ENCODE data around the gene CAV2. TPM values are rescaled to one million over a fixed set of nuclear protein-coding genes. Genes with fewer than 3 reads are reported as not detected.

CAV2 gene
- total and polyA plus RNA-seq, 2 of the 13 experiments (the other 11 are each of a cell fraction or from before 2014, with no cell fraction given) = 0.09 to 0.18 TPM

- Histone ChIP-seq H3K4me1 (ENCODE audit: insufficient read depth, low read length) (no peaks in the 10 kb centered on the region), H3K36me3 (replicated peaks in 1 of 2; ENCODE audit: control insufficient read depth in 1 of 2, insufficient read depth in 2 of 2, low read length in 2 of 2) (no peaks in the 10 kb centered on the region), H3K27ac (ENCODE audit: extremely low read length, insufficient read depth, low read length) (no peak overlapping the region), H3K4me2 (ENCODE audit: low read depth, low read length) (no peak overlapping the region), H3K27me3 (ENCODE audit: control insufficient read depth in 1 of 2, insufficient read depth in 2 of 2, low read length in 2 of 2) (no peaks in the 10 kb centered on the region), H3K4me3 (replicated peaks in 1 of 3; ENCODE audit: insufficient read depth in 1 of 3, low read depth in 2 of 3, low read length in 3 of 3) (no peak overlapping the region), H3K79me2 (ENCODE audit: insufficient read depth, low read length) (no peaks in the 10 kb centered on the region), H2AFZ (ENCODE audit: low read length) (no peak overlapping the region), H4K20me1 (ENCODE audit: insufficient read depth, low read length) (no peaks in the 10 kb centered on the region), H3K9me3 (ENCODE audit: low read length) (no peaks in the 10 kb centered on the region), H3K9ac (ENCODE audit: insufficient read depth, low read depth, low read length) (no peak overlapping the region)
- ChIA-PET POLR2A (no interaction called here), CTCF (ENCODE audit: low intra/inter-chr PET ratio, low total read pairs) (no interaction called here)
- WGBS (ENCODE audit: low lambda C conversion rate) = 2% methylated on average over 4 of the region's 4 CpGs
- intact Hi-C loops (cut with micrococcal nuclease; ENCODE audit: unreplicated experiment) (no loop called here), in situ Hi-C loops (cut with HindIII; ENCODE audit: extremely low pct_ligation_motif_present, low pct_unique_long_range_greater_than_20kb) (no loop called here)
- no peak for FAIRE-seq
- no peak for DNase-seq (ENCODE audit: low spot score)
- no TSS peak for BruUV-seq (replicated peaks)
- no peak for ATAC-seq
- no peak for TF ChIP-seq PHF8 (CRISPR knock-in tag; IDR thresholded peaks at IDR 0.05)
- no peak for TF ChIP-seq ZNF761 (CRISPR knock-in tag; conservative IDR thresholded peaks at IDR 0.05)
- no peak for TF ChIP-seq PBX3 (CRISPR knock-in tag; IDR thresholded peaks at IDR 0.05; ENCODE audit: borderline replicate concordance)
- TF ChIP-seq ZNF83 (CRISPR knock-in tag; IDR thresholded peaks at IDR 0.05; ENCODE audit: borderline replicate concordance) = no peak
- TF ChIP-seq ZNF773 (CRISPR knock-in tag; IDR thresholded peaks at IDR 0.05; ENCODE audit: borderline replicate concordance) = no peak
- TF ChIP-seq ARNTL (CRISPR knock-in tag; IDR thresholded peaks at IDR 0.05) = no peak
- TF ChIP-seq ARID2 (CRISPR knock-in tag; IDR thresholded peaks at IDR 0.05; ENCODE audit: borderline replicate concordance) = no peak
- no peak for TF ChIP-seq ZNF687 (CRISPR knock-in tag; IDR thresholded peaks at IDR 0.05)
- TF ChIP-seq ZSCAN9 (CRISPR knock-in tag; IDR thresholded peaks at IDR 0.05; ENCODE audit: borderline replicate concordance) = no peak
- no peak for TF ChIP-seq NR3C1 (CRISPR knock-in tag; IDR thresholded peaks at IDR 0.05)
- no peak for TF ChIP-seq ZNF33B (CRISPR knock-in tag; IDR thresholded peaks at IDR 0.05)
Measured at GRCh38 chr7:116557901-116558300, 58.4 kb downstream of the CAV2 start.

Other genes starting within 250 kb of the CAV2 start
- gene CAV1, start 25.3 kb downstream of the CAV2 start, total RNA-seq (2016; rRNA removed; fragmentation: Illumina TruSeq; extraction: Trizol) = not detected in 2 replicates
- 0.08 and 0.40 TPM in 2 replicates for gene CAV1, start 25.3 kb downstream of the CAV2 start, polyA plus RNA-seq (2011; rRNA removed)
- 23.3 and 31.5 TPM in 2 replicates for gene MET, start 172.5 kb downstream of the CAV2 start, total RNA-seq (2016; rRNA removed; fragmentation: Illumina TruSeq; extraction: Trizol)
- 20.4 and 21.8 TPM in 2 replicates for gene MET, start 172.5 kb downstream of the CAV2 start, polyA plus RNA-seq (2011; rRNA removed)

Data from HepG2 (cell line).